Smooth muscle cell (in vitro differentiated cells): ENCODE data around the gene MEGF11. TPM values are rescaled to one million over a fixed set of nuclear protein-coding genes. Genes with fewer than 3 reads are reported as not detected.

Experiments
- DNase-seq: peaks from one replicate; lab custom pipeline; 2025; ENCODE audit not compliant: unreplicated experiment; lab: John Stamatoyannopoulos, UW
- H2AFZ ChIP-seq: fragments of 200-600 bp; sonication (generic); 2 replicates; pipeline ENCODE4 v1.6.0; 2016; ENCODE audit warnings: antibody characterized with exemption, low read depth, mild to moderate bottlenecking
- H3F3A ChIP-seq: fragments of 200-600 bp; sonication (generic); 2 replicates; pipeline ENCODE4 v1.6.0; 2017; ENCODE audit warnings: antibody characterized with exemption, low read depth
- H3K27ac ChIP-seq: fragments of 200-600 bp; sonication (generic); 2 replicates; pipeline ENCODE4 v1.5.1; 2016; ENCODE audit warnings: low read depth, mild to moderate bottlenecking
- H3K27me3 ChIP-seq: fragments of 200-600 bp; sonication (generic); 2 replicates; pipeline ENCODE4 v1.6.1; 2016; ENCODE audit warnings: low read depth, mild to moderate bottlenecking
- H3K36me3 ChIP-seq: fragments of 200-600 bp; sonication (generic); 2 replicates; pipeline ENCODE4 v1.5.1; 2016; ENCODE audit warnings: low read depth
- H3K4me1 ChIP-seq: fragments of 200-600 bp; sonication (generic); 2 replicates; pipeline ENCODE4 v1.5.1; 2016; ENCODE audit warnings: low read depth
- H3K4me2 ChIP-seq: fragments of 200-600 bp; sonication (generic); 2 replicates; pipeline ENCODE4 v1.6.0; 2016; ENCODE audit warnings: mild to moderate bottlenecking
- H3K4me3 ChIP-seq: fragments of 200-600 bp; sonication (generic); 2 replicates; pipeline ENCODE4 v1.5.1; 2016; ENCODE audit warnings: mild to moderate bottlenecking
- H3K79me2 ChIP-seq: fragments of 200-600 bp; sonication (generic); 2 replicates; pipeline ENCODE4 v1.6.0; 2016; ENCODE audit warnings: low read depth, mild to moderate bottlenecking
- H3K9ac ChIP-seq: fragments of 200-600 bp; sonication (generic); 2 replicates; pipeline ENCODE4 v1.6.0; 2016; ENCODE audit warnings: low read depth
- H3K9me3 ChIP-seq: fragments of 200-600 bp; sonication (generic); replicated peaks from 2 replicates; pipeline ENCODE4 v1.5.1; 2016; ENCODE audit warnings: low read depth
- H4K20me1 ChIP-seq: fragments of 200-600 bp; sonication (generic); 2 replicates; pipeline ENCODE4 v1.6.0; 2016; ENCODE audit warnings: low read depth
- WGBS: methylation state at CpG from one replicate; pipeline ENCODE4 v1.1.7; 2016; ENCODE audit warnings: low lambda C conversion rate; 5-methylcytosine and 5-hydroxymethylcytosine counted together
- polyA plus RNA-seq: library from polyadenylated mRNA; unstranded; fragments of >200 nt; fragmentation: Nextera tagmentation; extraction: Ambion mirVana; gene quantifications from 2 replicates; pipeline ENCODE4 v1.2.1, GENCODE V29; 2016
- total RNA-seq: library from RNA; depleted of rRNA; stranded (reverse); fragments of >200 nt; gene quantifications from 2 replicates; pipeline ENCODE4 v1.2.3, GENCODE V29; 2014
- TF ChIP-seq, protein P1 (sequence below): fragments of 200-600 bp; sonication (generic); IDR thresholded peaks from 2 replicates; pipeline ENCODE4 v1.5.1; 2017; ENCODE audit warnings: borderline replicate concordance, mild to moderate bottlenecking, antibody characterized with exemption; ENCODE audit not compliant: insufficient read depth, poor library complexity, severe bottlenecking

MEGF11 gene
- total and polyA plus RNA-seq, 2 experiments from 2014 or later, result 0.08 TPM; not detected in 1

DNA sequence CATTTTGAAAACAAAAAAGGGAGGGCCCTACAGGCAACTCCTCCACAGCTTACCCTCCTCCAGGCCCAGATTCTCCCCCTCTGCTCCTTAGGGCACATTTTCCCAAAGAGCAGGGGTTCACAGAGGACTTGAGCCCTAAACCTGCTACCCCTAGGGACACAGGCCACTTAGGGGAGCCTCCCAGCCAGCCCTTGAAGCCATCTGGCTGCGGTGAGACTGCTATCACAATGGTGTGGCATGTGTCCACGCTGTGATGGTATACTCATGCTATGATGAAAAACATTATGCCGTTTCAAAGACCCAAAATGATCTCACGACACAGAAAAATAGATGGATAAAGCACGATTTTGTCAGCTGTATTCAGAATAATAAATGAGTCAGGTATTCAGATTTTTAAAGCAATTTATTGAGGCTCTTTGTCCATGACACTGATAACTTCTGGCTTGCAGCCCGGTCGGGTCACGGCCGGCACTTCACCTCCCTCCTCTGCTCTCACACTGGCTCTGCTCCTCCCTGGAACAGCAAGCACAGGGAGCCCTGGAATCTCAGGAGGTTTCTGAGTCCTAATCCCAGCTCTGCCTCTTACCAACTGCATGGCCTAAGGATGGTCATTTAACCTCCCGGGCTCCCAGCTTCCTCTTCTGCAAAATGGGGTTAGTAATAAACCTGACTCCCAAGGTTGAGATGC lies 115.3 kb downstream of the MEGF11 start:
- WGBS, result 86% methylated on average over 10 of the region's 10 CpGs
- Histone ChIP-seq H3F3A (no peaks in the 10 kb centered on the region), H3K9me3 (no peaks in the 10 kb centered on the region), H3K27ac (no peak overlapping the region), H3K4me3 (no peak overlapping the region), H3K27me3 (peaks cover 16% of the 10 kb centered on the region), H3K4me1 (peaks cover 10% of the 10 kb centered on the region), H4K20me1 (no peaks in the 10 kb centered on the region), H3K79me2 (no peaks in the 10 kb centered on the region), H2AFZ (no peak overlapping the region), H3K9ac (no peak overlapping the region), H3K36me3 (no peaks in the 10 kb centered on the region), H3K4me2 (no peak overlapping the region)
- no peak for DNase-seq
- TF ChIP-seq, protein P1, sequence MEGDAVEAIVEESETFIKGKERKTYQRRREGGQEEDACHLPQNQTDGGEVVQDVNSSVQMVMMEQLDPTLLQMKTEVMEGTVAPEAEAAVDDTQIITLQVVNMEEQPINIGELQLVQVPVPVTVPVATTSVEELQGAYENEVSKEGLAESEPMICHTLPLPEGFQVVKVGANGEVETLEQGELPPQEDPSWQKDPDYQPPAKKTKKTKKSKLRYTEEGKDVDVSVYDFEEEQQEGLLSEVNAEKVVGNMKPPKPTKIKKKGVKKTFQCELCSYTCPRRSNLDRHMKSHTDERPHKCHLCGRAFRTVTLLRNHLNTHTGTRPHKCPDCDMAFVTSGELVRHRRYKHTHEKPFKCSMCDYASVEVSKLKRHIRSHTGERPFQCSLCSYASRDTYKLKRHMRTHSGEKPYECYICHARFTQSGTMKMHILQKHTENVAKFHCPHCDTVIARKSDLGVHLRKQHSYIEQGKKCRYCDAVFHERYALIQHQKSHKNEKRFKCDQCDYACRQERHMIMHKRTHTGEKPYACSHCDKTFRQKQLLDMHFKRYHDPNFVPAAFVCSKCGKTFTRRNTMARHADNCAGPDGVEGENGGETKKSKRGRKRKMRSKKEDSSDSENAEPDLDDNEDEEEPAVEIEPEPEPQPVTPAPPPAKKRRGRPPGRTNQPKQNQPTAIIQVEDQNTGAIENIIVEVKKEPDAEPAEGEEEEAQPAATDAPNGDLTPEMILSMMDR, result no peak

- H3K27me3 ChIP-seq, result peaks cover 15% of the 10 kb centered on the region
- no peak overlapping the region for H3K4me2 ChIP-seq
- no peak overlapping the region for H3K4me3 ChIP-seq
- H3K9me3 ChIP-seq, result no peaks in the 10 kb centered on the region
- H4K20me1 ChIP-seq, result no peaks in the 10 kb centered on the region
- H3K9ac ChIP-seq, result no peak overlapping the region
- TF ChIP-seq, protein P1, result no peak
- 97% methylated on average over 2 of the region's 2 CpGs for WGBS
- no peak overlapping the region for H2AFZ ChIP-seq
- no peaks in the 10 kb centered on the region for H3F3A ChIP-seq
- H3K79me2 ChIP-seq, result no peaks in the 10 kb centered on the region
- H3K36me3 ChIP-seq, result no peaks in the 10 kb centered on the region
- no peak overlapping the region for H3K27ac ChIP-seq
- DNase-seq, result no peak
- H3K4me1 ChIP-seq, result peaks cover 13% of the 10 kb centered on the region
These were observed 116.6 kb downstream of the MEGF11 start for GRCh38 chr15:66136948-66137347.

DNA sequence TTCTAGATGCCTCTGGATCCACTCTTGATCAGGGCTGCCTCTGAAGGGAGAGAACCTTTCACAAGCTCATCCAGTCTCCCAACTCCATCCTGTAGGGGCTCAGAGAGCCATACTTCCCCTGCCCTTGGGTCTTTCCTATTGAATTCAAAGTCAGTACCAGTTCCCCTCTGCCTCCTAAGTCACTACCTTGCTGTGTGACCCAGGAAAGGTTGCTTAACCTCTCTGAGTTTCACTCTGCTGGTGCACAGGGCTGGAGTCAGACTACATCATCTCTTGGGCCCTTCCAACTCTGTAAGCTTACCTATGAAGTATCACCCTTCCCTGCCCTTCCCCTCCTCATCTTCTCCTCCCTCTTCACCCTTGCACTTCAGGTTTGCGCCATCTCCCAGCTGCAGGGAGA lies 117.9 kb downstream of the MEGF11 start:
- H3K79me2 ChIP-seq, result no peaks in the 10 kb centered on the region
- no peak overlapping the region for H3K4me3 ChIP-seq
- H3K9ac ChIP-seq, result no peak overlapping the region
- no peaks in the 10 kb centered on the region for H3F3A ChIP-seq
- no peaks in the 10 kb centered on the region for H3K36me3 ChIP-seq
- H3K4me2 ChIP-seq, result no peak overlapping the region
- no peak overlapping the region for H3K27ac ChIP-seq
- no peak for DNase-seq
- WGBS, result 92% methylated on average over 1 of the region's 1 CpG
- H3K4me1 ChIP-seq, result peaks cover 13% of the 10 kb centered on the region
- H3K27me3 ChIP-seq, result peaks cover 23% of the 10 kb centered on the region
- H4K20me1 ChIP-seq, result no peaks in the 10 kb centered on the region
- no peak overlapping the region for H2AFZ ChIP-seq
- no peaks in the 10 kb centered on the region for H3K9me3 ChIP-seq
- TF ChIP-seq, protein P1, result no peak

DNA sequence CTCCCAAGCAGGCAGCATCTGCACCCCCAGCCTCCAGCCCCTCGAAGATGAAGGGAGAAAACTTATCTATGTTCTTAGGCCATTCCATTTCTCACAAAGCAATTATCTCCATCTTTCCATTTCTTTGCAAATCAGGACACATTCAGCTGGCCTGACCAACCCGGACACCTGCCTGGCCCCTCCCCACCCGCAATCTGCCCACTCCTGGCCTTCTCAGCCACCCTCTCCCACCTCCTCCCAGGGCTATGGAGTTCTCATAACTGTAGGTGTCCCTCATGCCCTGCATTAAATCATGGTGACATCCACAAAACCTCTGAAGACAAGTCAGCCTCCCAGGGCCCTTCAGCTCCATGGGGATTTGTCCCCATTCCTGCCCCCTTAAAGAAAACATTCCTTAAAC lies 119.3 kb downstream of the MEGF11 start:
- H3K9me3 ChIP-seq, result no peaks in the 10 kb centered on the region
- no peak overlapping the region for H3K4me3 ChIP-seq
- H3K4me2 ChIP-seq, result no peak overlapping the region
- H3K79me2 ChIP-seq, result no peaks in the 10 kb centered on the region
- no peak for DNase-seq
- H2AFZ ChIP-seq, result no peak overlapping the region
- H3K36me3 ChIP-seq, result no peaks in the 10 kb centered on the region
- TF ChIP-seq, protein P1, result no peak
- WGBS, result 96% methylated on average over 3 of the region's 3 CpGs
- peaks cover 13% of the 10 kb centered on the region for H3K4me1 ChIP-seq
- peaks cover 28% of the 10 kb centered on the region for H3K27me3 ChIP-seq
- H3K9ac ChIP-seq, result no peak overlapping the region
- H3F3A ChIP-seq, result no peaks in the 10 kb centered on the region
- H3K27ac ChIP-seq, result no peak overlapping the region
- H4K20me1 ChIP-seq, result no peaks in the 10 kb centered on the region
